Activated T-cell treated with anti-CD3 and anti-CD28 coated beads for 1 hour (primary cell): Measurements from ENCODE around the gene MBOAT7.
A peak's percentile ranks its signal among the peaks of the same experiment; 100 is the strongest.

Experiments
- DNase-seq: peaks from one replicate; pipeline ENCODE4 v3.0.0-alpha.2; 2020; ENCODE audit warnings: low read depth

Gene MBOAT7

GRCh38 chr19:54162241-54162805, 27.1 kb downstream of the MBOAT7 start:
- peak; percentile 72 for DNase-seq

DNA sequence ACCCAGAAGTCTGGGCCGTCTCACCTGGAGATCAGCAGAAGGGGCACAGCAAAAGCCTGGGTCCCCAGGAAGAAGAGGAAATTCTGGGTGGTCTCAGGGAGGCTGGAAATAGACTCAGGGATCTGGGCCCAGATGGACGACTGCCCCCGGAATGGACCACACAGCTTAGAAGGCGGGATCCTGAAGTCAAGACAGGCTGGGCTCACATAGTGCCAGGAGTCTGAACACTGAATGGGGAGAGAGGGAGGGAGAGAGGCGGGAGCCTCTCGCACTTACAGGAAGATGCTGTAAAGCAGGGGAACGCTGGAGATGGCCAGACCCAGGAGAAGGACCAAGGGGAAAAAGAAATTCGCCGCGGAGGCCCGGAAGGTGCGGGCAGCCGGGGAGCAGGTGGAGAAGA, 28.5 kb downstream of the MBOAT7 start:
- no peak for DNase-seq

DNA sequence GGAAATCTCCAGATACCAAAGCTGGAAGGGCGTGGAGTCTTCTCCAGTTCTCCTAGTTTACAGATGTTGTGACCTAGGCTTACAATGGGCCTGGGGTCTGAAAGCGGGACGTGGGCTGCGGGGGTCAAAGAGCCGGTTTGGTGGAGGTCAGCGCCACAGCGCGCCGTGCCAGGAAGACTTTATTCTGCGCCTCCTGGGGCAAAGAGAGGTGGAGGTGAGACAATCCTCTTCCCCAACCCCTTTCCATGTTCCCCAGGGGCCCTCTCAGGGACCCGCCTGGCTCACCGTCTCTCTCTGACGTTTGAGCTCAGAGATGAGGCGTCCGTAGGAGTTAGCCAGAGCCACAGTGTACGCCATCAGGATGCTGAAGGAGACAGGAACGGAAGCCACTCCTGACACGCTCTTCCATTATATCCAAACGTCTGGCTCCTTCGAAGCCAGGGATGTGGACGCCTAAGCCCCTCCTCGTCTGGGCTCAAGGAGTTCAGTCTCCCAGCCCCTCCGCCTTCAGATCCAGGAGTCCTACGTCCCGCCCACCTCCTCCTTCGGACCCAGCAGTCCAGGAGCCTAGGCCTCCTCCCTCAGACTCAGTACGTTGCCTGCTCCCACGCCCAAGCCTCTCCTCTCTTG, 29.1 kb downstream of the MBOAT7 start:
- no peak for DNase-seq

DNA sequence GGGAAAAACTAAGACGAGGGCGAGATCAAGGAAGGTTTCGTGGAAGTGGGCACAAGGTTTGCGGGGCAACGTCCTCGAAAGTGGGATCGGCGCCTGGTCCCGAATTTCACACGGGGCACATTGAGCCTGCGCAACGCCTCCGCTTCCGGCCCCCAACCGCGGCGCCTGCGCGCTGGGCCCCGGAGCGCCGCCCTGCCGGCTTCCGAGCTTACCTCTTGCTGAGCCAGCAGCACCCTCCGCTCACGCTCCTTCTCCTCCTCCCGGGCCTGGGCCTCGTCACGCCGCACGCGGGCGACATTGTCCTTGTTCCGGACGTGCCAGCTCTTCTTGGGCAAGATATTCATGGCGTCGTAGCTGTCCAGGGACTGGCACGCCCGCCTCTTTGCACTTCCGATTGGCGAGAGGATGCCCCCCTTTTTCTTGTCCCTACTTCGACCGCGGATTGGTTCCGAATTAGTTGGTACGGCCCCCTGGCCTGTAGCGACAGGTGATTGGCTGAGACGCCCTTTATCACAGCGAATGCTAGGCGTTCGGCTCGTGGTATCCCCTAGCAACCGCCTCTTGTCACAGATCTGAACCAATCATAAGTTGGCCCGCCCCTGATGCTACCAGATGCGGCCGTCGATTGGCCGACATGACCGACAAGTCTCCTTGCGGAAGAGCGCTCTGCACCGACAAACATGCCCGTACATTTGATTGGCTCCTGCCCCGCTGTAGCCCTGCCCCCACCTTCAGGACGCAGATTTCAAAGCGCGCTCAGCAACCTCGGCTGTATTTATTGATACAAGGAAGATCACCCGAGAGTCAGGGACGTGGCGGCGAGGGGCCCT, 29.8 kb downstream of the MBOAT7 start, which contains the start of gene LENG1:
Gene LENG1 (minus strand): TSS at position 370 of the 830 bp plus-strand sequence. CDS start 26 bp downstream, at position 344.
- DNase-seq: peak; percentile 94

GRCh38 chr19:54158812-54159351, 30.5 kb downstream of the MBOAT7 start:
- DNase-seq: no peak

DNA sequence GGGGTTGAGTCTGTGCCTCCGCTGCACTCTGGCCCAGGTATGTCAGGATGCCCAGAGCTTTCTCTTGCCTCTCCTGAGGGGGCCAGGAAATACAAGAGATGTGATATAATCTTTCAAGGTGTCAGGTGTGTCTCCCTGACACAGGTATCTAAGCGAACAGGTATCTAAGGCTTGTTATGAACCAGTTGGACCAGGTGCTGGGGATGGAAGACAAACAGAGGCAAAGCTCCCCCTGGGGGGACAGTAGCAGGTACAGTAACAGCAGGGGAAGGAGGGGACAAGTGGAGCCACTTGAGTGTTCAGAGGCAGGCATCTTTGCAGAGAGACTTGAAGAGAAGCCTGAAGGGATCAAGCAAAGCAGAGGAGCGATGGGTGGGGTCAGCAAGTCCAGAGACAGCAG, 32.4 kb downstream of the MBOAT7 start:
- no peak for DNase-seq

DNA sequence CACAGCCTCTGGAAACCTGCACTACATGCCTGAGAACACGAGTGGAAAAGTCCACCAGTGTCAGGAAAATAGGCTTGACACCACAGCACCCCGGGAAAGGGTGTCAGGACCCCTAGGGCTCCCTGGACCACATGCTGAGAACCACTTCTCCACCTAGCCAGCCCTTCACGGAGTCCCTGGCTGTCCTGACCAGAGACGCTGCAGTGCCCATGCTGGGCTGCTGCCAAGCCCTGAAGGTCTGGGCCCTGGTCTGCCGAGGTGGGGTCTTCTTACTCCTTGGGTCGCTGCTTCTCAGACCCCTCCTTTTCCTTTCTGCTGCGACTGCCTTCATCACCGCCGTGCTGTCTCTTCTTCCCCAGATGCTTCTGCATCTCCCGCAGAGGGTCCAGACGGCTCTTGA, 32.9 kb downstream of the MBOAT7 start:
- no peak for DNase-seq

- no peak for DNase-seq
Observed at GRCh38 chr19:54155694-54156093, 33.7 kb downstream of the MBOAT7 start.

- no peak for DNase-seq
Observed at GRCh38 chr19:54154603-54155345, 34.6 kb downstream of the MBOAT7 start.

DNA sequence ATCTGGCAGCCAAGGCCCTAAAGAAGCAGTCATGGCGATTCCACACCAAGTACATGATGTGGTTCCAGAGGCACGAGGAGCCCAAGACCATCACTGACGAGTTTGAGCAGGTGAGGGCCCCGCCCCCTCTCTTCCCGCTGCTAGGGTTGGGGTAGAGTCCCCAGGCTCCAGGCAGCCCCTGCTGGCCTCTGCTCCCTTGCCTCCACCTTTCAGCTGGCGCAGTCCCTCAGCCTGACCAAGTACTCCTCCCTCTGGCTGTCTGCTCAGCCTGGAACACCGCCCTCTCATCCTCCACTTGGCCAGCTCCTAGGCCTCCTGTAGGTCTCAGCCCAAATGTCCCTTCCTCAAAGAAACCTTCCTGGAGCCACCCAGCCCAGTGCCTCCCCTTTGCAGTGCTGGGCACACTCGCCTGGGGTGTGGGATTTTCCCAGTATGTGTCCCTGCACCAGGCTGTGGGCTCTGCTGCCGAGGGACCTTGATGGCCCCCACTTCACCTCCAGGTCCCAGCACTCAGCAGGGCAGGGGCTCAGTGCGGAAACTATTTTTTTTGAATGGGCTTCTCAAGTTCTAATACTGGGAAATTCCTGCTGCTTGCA, 35.6 kb downstream of the MBOAT7 start:
- no peak for DNase-seq

DNA sequence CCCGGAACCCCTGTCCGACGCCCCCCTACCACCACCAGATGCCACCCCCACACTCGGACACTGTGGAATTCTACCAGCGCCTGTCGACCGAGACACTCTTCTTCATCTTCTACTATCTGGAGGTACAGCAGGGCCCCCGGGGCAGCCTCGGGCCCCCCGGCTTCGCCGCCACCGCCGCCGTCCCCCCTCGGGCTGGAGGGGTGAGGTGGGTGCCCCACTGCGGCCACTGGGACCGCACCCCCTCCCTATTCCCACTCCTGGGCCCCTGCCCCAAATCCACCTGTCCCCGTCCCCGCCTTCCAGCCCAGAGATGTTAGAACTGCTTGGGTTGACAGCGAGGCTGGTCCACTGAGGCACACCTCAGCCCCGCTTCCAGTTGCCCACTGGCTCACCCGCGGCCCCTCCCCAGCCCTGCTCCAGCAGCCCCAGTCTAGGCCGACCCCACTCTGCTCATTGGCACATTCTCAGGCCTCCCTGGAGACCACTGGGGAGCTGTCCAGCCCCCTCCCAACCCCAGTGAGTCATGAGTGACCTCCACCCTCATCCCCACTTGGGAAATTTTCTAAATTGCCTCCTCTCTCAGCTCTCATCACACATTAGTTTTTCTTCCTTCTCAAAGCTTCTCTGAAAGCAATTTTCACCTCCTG, 36.4 kb downstream of the MBOAT7 start:
- DNase-seq: no peak

DNA sequence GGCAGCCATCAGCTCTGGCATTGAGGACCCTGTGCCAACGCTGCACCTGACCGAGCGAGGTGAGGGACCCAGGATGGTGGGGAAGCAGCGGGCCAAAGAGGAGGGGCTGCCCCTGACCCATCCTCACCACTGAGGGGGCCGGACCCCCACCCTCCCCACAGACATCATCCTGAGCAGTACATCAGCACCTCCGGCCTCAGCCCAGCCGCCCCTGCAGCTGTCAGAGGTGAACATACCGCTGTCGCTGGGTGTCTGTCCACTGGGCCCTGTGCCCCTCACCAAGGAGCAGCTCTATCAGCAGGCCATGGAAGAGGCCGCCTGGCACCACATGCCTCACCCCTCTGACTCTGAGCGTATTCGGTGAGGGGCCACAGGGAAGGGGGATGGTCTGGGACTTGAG, 37.1 kb downstream of the MBOAT7 start:
- no peak for DNase-seq

- DNase-seq: no peak
Observed at GRCh38 chr19:54151362-54152035, 37.9 kb downstream of the MBOAT7 start.

DNA sequence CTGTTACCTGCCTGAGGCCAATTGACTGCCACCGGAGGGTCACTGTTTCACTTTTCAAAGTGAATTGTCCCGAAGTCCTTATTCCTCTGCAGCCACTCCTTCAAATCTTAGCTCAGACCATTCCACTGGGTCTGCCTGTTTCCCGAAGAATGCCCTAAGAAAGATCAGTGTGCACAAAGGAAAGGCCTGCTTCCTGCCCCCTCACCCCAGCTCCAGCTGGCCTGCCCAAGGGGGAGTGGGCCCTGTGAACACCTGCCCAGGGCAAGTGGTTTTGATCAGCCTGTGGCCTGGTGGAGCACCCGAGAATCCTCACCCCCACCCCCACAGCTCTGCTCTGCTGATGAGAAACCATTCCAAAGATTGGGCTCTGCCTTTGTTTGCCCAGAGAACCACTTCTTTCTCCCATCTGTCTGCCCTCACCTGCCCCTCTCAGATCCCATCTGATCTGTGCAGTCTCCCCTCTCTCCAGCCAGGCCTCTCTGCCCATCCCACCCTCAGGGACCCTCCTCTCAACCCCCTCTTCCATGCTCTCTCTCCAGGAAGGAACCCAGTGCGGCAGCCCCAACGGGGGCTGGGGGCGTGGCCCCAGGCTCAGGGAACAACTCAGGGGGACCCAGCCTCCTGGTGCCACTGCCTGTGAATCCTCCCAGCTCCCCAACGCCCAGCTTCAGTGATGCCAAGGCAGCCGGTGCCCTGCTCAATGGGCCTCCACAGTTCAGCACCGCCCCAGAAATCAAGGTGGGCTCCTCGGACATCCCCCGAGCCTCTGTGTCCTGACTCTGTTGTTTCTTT, 40.2 kb downstream of the MBOAT7 start:
- DNase-seq: no peak

DNA sequence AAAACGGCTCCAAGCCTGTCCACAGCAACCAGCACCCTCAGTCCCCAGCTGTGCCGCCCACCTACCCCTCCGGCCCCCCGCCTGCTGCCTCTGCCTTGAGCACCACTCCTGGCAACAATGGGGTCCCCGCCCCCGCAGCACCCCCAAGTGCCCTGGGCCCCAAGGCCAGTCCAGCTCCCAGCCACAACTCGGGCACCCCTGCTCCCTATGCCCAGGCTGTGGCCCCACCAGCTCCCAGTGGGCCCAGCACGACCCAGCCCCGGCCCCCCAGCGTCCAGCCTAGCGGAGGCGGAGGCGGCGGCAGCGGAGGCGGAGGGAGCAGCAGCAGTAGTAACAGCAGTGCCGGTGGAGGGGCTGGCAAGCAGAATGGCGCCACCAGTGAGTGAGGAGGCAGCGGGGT, 41.2 kb downstream of the MBOAT7 start:
- no peak for DNase-seq

DNA sequence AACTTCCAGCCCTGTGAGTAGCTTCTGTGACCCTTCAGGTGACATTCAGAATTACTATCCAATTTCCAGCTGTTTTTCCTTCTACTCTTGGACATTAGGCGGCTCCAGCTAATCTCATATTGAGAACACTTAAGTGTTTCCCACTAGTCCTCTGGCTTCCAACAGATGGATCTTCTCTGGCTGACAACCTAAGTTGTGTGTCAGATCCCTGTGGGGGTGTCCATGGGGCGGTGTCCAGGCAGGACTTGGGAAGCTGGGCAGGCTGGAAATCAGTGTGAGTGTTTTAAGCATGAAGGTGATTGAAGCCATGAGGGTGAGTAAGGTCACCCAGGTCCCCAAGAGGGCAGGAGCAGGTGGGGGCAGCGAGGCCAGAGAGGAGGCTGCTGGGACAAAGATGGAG, 41.7 kb downstream of the MBOAT7 start:
- no peak for DNase-seq

DNA sequence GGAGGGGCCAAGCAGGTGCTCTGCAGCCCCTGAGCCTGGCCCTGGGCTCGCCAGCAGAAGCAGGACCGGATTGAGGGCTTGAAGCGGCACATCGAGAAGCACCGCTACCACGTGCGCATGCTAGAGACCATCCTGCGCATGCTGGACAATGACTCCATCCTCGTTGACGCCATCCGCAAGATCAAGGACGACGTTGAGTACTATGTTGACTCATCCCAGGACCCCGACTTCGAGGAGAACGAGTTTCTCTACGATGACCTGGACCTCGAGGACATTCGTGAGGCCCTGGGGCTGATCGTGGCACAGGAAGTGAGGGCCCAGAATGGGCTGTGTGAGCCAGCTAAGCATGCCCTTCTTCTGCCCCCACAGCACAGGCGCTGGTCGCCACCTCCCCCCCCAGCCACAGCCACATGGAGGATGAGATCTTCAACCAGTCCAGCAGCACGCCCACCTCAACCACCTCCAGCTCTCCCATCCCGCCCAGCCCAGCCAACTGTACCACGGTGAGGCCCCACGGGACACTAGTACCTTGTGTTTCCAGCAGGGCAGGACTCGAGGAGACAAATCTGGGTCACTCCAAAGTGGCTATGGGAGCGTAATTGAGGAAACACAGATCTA, 43.7 kb downstream of the MBOAT7 start:
- DNase-seq: no peak

- DNase-seq: no peak
Observed at GRCh38 chr19:54142166-54142780, 47.1 kb downstream of the MBOAT7 start.

GRCh38 chr19:54141356-54141755, 48.0 kb downstream of the MBOAT7 start:
- DNase-seq: no peak
